ENCODE measurements around the gene SHISA9.

Gene SHISA9

DNA sequence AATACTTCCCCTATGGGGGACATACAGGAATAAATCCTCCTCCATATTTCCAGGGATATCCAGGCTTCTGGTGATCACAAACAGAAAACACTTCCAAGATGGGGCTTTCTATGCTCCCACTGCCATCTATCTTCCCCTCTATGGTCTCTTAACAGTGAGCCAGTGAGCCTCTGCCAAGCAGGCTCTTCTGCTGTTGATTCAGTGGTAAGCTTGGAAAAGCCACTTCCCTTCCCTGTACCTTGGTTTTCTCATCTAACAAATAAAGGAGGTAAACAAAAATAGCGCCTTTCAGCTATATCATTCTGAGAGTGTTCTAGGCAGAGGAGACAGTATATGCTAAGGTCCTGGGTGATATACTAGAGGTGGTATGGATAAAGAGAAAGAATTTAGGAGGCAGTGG, 368.0 kb downstream of the SHISA9 start:
- H3K4me3 ChIP-seq: no peak overlapping the region
- TF ChIP-seq, protein P1, sequence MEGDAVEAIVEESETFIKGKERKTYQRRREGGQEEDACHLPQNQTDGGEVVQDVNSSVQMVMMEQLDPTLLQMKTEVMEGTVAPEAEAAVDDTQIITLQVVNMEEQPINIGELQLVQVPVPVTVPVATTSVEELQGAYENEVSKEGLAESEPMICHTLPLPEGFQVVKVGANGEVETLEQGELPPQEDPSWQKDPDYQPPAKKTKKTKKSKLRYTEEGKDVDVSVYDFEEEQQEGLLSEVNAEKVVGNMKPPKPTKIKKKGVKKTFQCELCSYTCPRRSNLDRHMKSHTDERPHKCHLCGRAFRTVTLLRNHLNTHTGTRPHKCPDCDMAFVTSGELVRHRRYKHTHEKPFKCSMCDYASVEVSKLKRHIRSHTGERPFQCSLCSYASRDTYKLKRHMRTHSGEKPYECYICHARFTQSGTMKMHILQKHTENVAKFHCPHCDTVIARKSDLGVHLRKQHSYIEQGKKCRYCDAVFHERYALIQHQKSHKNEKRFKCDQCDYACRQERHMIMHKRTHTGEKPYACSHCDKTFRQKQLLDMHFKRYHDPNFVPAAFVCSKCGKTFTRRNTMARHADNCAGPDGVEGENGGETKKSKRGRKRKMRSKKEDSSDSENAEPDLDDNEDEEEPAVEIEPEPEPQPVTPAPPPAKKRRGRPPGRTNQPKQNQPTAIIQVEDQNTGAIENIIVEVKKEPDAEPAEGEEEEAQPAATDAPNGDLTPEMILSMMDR (IDR thresholded peaks at IDR 0.05): no peak
- H3K27ac ChIP-seq: no peak overlapping the region
- no peak for DNase-seq (ENCODE audit: low spot score)

DNA sequence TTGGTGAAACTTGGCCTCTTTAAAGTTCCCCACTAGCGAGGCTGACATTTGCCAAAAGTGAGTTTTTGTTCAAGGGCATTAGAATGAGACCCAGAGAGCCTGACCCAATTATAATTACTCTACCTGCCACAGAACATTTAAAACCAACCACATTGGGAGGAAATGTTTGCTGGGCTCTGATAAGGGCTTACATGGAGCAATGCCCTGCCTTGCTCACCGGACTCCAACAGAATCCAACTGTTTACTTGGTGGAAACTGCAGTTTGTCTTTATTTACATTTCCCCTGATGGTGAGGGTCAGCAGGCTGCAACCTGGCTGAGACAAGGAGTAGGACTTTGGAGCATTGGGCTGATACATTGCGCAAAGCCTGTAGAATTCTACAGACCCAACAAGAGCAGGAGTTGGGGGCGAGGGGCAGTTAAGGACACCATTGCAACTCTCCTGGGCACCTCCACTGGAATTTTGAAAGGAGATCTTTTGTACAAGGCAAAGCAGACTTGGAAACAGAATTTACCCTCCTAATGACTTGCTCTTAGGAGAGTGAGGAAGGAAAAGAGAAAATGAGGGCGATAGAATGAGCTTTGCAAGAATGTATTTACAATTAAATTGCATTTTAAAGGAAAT, 368.6 kb downstream of the SHISA9 start:
- Histone ChIP-seq H3K4me3 (no peak overlapping the region), H3K27ac (no peak overlapping the region)
- no peak for DNase-seq (ENCODE audit: low spot score)
- TF ChIP-seq, protein P1 (IDR thresholded peaks at IDR 0.05): no peak

DNA sequence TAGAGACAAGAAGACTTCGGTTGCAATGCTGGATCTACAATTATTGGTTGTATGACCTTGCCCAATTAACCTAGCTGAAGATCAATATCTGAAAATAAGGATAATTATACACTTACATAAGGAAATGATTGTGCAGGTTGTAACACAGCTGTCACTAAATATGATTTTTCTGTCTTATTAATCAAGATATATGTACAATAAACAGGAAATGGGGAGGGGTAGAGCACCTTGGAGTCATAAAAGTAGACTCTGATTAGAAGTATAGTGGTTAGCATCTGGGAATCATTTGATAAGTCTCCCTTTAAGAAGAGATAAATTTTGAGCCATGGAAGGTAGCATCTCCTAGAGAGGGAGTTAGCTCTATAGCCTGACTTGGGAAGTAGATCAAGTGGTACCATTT, 369.2 kb downstream of the SHISA9 start:
- Histone ChIP-seq H3K27ac (no peak overlapping the region), H3K4me3 (no peak overlapping the region)
- DNase-seq (ENCODE audit: low spot score): no peak
- TF ChIP-seq, protein P1 (IDR thresholded peaks at IDR 0.05): no peak

DNA sequence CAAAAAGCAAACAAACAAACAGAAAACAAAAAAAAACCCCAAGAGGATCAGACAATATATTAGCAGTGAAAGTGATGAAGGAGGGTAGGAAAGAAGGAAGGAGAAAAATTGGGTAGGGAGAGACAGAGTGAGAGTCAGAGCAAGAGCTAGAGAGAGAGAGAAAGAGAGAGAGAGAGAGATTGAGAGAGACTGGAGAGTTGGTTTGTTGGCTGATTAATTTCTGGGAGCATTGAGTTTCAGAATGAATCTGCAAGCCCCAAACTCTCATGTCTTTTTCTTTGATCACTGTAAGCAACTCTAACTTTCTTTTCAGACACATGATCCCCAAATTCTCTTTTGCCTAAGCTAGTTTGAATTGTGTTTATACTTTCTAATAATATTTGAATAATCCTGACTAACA, 388.1 kb downstream of the SHISA9 start:
- H3K27ac ChIP-seq: no peak overlapping the region
- no peak overlapping the region for H3K4me3 ChIP-seq
- TF ChIP-seq, protein P1 (IDR thresholded peaks at IDR 0.05): no peak
- DNase-seq (ENCODE audit: low spot score): no peak
